ENCODE measurements around the gene TAB3. TPM values are rescaled to one million over a fixed set of nuclear protein-coding genes. Genes with fewer than 3 reads are reported as not detected.

The TAB3 gene
- total and polyA plus RNA-seq, 12 donors: 7.0 to 44.6 (median 22.1) TPM

- Histone ChIP-seq H3K36me3 (replicated peaks in 1 of 2) (no peaks in the 10 kb centered on the region), H3K4me1 (replicated peaks in 1 of 2) (no peaks in the 10 kb centered on the region), H3K27ac (no peak overlapping the region), H3K9me3 (replicated peaks in 1 of 3) (no peaks in the 10 kb centered on the region), H3K4me3 (no peak overlapping the region), H3K27me3 (no peaks in the 10 kb centered on the region)
- intact Hi-C loops (cut with DNase I): no loop called here
- no peak for TF ChIP-seq CTCF (IDR thresholded peaks at IDR 0.05)
- TF ChIP-seq POLR2A (IDR thresholded peaks at IDR 0.05): no peak
- DNase-seq: no peak
These were observed 102.7 kb downstream of the TAB3 start for GRCh38 chrX:30786374-30786773.

DNA sequence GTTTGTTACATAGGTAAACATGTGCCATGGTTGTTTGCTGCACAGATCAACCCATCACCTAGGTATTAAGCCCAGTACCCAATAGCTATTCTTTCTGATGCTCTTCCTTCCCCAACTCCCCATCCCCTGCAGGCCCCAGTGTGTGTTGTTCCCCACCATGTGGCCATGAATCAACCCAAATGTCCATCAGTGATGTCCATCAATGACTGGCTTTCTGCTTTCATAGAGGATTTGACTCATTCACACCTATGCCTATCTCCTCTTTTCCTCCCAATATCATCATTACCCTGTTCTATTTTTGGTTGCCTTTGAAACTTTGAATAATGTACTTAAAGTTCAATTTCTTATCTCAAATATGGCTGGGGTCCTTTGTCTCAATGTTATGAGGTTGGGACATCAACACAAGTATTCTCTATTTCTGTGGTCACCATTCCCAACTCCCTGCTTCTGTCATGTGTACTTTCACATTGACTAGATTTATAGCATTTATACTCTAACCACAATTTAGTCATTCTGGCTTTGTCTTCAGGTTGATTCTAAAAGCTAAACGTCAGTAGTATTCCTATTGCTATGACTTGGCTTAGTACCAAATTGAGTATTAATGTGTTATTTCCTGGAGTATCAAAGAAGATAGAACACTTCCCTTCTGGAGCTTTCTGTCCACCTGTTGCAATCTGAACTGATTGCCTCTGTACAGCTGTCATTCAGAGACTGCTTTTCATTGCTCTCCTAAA lies 107.2 kb downstream of the TAB3 start:
- DNase-seq: no peak
- 7 to 24% (median 21%) methylated on average over 1 of the region's 1 CpG for whole genome bisulfite sequencing, 4 donors
- intact Hi-C loops (cut with DNase I): no loop called here

GRCh38 chrX:30779453-30780030 lies 109.5 kb downstream of the TAB3 start:
- no peak for DNase-seq
- no peaks in the 10 kb centered on the region for H3K9me3 ChIP-seq (replicated peaks in 1 of 3)
- H3K27me3 ChIP-seq: peaks cover 14% of the 10 kb centered on the region
- intact Hi-C loops (cut with DNase I): no loop called here
- TF ChIP-seq POLR2A (IDR thresholded peaks at IDR 0.05) (no peak), CTCF (IDR thresholded peaks at IDR 0.05) (no peak)
- H3K36me3 ChIP-seq (replicated peaks in 1 of 2): no peaks in the 10 kb centered on the region
- no peak overlapping the region for H3K4me3 ChIP-seq
- no peak overlapping the region for H3K27ac ChIP-seq
- no peaks in the 10 kb centered on the region for H3K4me1 ChIP-seq (replicated peaks in 1 of 2)
- 83 to 93% (median 89%) methylated on average over 6 to 19 of the region's 19 CpGs for WGBS, 4 donors

More for the DNA sequence above, 107.2 kb downstream of the TAB3 start:
- Histone ChIP-seq H3K4me3 (no peak overlapping the region), H3K36me3 (replicated peaks in 1 of 2) (no peaks in the 10 kb centered on the region), H3K27me3 (peaks cover 14% of the 10 kb centered on the region), H3K4me1 (replicated peaks in 1 of 2) (no peaks in the 10 kb centered on the region), H3K27ac (no peak overlapping the region), H3K9me3 (replicated peaks in 1 of 3) (no peaks in the 10 kb centered on the region)
- no peak for TF ChIP-seq POLR2A (IDR thresholded peaks at IDR 0.05)
- TF ChIP-seq CTCF (IDR thresholded peaks at IDR 0.05): no peak

- peaks cover 14% of the 10 kb centered on the region for H3K27me3 ChIP-seq
- intact Hi-C loops (cut with DNase I): no loop called here
These were observed 111.5 kb downstream of the TAB3 start for GRCh38 chrX:30777575-30777974.

More at GRCh38 chrX:30777575-30777974, 111.5 kb downstream of the TAB3 start:
- Histone ChIP-seq H3K27ac (no peak overlapping the region), H3K4me3 (no peak overlapping the region), H3K4me1 (replicated peaks in 1 of 2) (no peaks in the 10 kb centered on the region), H3K36me3 (replicated peaks in 1 of 2) (no peaks in the 10 kb centered on the region), H3K9me3 (replicated peaks in 1 of 3) (no peaks in the 10 kb centered on the region)
- DNase-seq: no peak
- TF ChIP-seq POLR2A (IDR thresholded peaks at IDR 0.05): no peak
- TF ChIP-seq CTCF (IDR thresholded peaks at IDR 0.05): no peak

Other genes starting within 250 kb of the TAB3 start
- 100 to 1,000 TPM in 1 of 9 donors, 10 to 100 TPM in 4, 1 to 10 TPM in 4; 6.1 to 169 (median 10.4) TPM for gene GK, start 235.8 kb downstream of the TAB3 start, total RNA-seq
- gene GK, start 235.8 kb downstream of the TAB3 start, polyA plus RNA-seq: 10 to 100 TPM in 1 of 3 donors, 1 to 10 TPM in 2; 6.2 to 83.7 (median 7.2) TPM
- not detected for gene FTHL17, start 182.8 kb upstream of the TAB3 start, total RNA-seq
- gene FTHL17, start 182.8 kb upstream of the TAB3 start, polyA plus RNA-seq: not detected

All from adrenal gland (tissue), 12 donors.